Measurements from ENCODE around the gene PUS1.

The PUS1 gene

DNA sequence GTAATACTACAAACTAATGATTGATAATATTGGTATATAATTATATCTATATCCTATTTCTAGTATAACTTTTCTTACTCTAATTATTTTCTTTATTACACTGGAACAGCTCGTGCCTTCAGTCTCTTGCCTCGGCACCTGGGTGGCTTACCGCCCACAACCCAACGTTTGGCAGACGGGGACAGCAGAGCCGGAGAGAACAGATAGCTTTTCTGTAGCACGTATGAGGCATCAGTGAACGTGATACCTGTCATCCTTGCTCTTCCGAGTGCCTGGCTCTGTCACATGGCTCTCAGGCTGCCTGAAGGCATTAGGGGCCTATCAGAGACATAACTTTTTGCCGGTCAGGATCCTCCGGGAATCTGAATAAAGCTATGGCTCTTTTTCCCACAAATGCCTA lies 5.5 kb downstream of the PUS1 start:
- Histone ChIP-seq H3K4me1 (ENCODE audit: control insufficient read depth, low read length) (peaks cover 11% of the 10 kb centered on the region), H3K27ac (ENCODE audit: low read depth, low read length) (no peak overlapping the region), H4K20me1 (ENCODE audit: control insufficient read depth, insufficient read depth, low read depth, low read length) (peaks cover 7% of the 10 kb centered on the region; the same call in 1 of the 2 replicates), H3K9me3 (ENCODE audit: control insufficient read depth, insufficient read depth, low read length) (no peaks in the 10 kb centered on the region), H3F3A (ENCODE audit: control insufficient read depth, insufficient read depth) (no peaks in the 10 kb centered on the region), H3K27me3 (ENCODE audit: control insufficient read depth, low read length) (no peaks in the 10 kb centered on the region), H3K4me2 (ENCODE audit: low read length) (no peak overlapping the region), H3K79me2 (ENCODE audit: control insufficient read depth, low read length) (peaks cover 32% of the 10 kb centered on the region), H3K36me3 (ENCODE audit: control insufficient read depth, low read length) (peaks cover 71% of the 10 kb centered on the region), H3K9me2 (replicated peaks; ENCODE audit: control insufficient read depth, low read length) (no peaks in the 10 kb centered on the region), H3K4me3 (ENCODE audit: low read length) (no peak overlapping the region)
- no peak for TF ChIP-seq CTCF (IDR thresholded peaks at IDR 0.05; ENCODE audit: low read depth, low read length, poor library complexity, severe bottlenecking)
- TF ChIP-seq EZH2phosphoT487 (IDR thresholded peaks at IDR 0.05; ENCODE audit: borderline replicate concordance, low read length): no peak

DNA sequence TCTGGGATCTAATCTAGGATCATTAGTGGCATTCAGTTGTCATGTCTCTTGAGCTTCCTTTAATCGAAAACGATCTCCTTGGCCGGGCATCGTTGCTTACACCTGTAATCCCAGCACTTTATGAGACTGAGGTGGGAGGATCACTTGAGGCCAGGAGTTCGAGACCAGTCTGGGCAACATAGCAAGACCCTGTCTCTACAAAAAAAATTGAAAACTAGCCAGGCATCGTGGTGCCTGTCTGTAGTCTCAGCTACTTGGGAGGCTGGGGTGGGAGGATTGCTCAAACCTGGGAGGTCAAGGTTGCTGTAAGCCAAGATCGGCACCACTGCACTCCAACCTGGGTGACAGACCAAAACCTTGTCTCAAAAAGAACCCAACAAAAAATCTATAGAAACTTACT lies 9.0 kb downstream of the PUS1 start:
- H3K4me3 ChIP-seq (ENCODE audit: low read length): no peak overlapping the region
- no peaks in the 10 kb centered on the region for H3K4me1 ChIP-seq (ENCODE audit: control insufficient read depth, low read length)
- H3K79me2 ChIP-seq (ENCODE audit: control insufficient read depth, low read length): peaks cover 4% of the 10 kb centered on the region; the same call in 1 of the 2 replicates
- H3K9me3 ChIP-seq (ENCODE audit: control insufficient read depth, insufficient read depth, low read length): no peaks in the 10 kb centered on the region
- H3K9me2 ChIP-seq (replicated peaks; ENCODE audit: control insufficient read depth, low read length): no peaks in the 10 kb centered on the region
- H3K27me3 ChIP-seq (ENCODE audit: control insufficient read depth, low read length): no peaks in the 10 kb centered on the region
- H3F3A ChIP-seq (ENCODE audit: control insufficient read depth, insufficient read depth): no peaks in the 10 kb centered on the region
- no peak overlapping the region for H3K4me2 ChIP-seq (ENCODE audit: low read length)
- H4K20me1 ChIP-seq (ENCODE audit: control insufficient read depth, insufficient read depth, low read depth, low read length): no peaks in the 10 kb centered on the region
- H3K27ac ChIP-seq (ENCODE audit: low read depth, low read length): no peak overlapping the region
- H3K36me3 ChIP-seq (ENCODE audit: control insufficient read depth, low read length): peaks cover 71% of the 10 kb centered on the region
- TF ChIP-seq EZH2phosphoT487 (IDR thresholded peaks at IDR 0.05; ENCODE audit: borderline replicate concordance, low read length) (no peak), CTCF (IDR thresholded peaks at IDR 0.05; ENCODE audit: low read depth, low read length, poor library complexity, severe bottlenecking) (no peak)

DNA sequence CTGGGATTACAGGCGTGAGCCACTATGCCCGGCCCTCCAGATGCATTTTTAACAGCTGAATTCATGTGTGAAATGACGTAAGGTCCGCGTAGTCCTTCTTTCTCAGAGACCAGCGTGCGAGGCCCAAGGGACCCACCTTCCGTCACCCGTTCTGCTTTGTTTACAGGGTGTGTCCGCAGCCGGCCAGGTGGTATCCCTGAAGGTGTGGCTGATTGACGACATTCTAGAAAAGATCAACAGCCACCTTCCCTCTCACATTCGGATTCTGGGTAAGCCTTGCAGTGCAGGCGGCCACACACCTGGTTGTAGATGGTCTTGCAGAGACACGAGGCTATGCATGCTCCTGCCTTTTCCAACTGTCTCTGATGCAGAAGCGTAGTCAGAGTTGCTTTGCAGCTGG lies 9.9 kb downstream of the PUS1 start:
- Histone ChIP-seq H3K4me1 (ENCODE audit: control insufficient read depth, low read length) (no peaks in the 10 kb centered on the region), H3F3A (ENCODE audit: control insufficient read depth, insufficient read depth) (no peaks in the 10 kb centered on the region), H3K9me3 (ENCODE audit: control insufficient read depth, insufficient read depth, low read length) (no peaks in the 10 kb centered on the region), H3K27me3 (ENCODE audit: control insufficient read depth, low read length) (no peaks in the 10 kb centered on the region), H3K4me2 (ENCODE audit: low read length) (no peak overlapping the region), H3K4me3 (ENCODE audit: low read length) (no peak overlapping the region), H3K27ac (ENCODE audit: low read depth, low read length) (no peak overlapping the region), H3K9me2 (replicated peaks; ENCODE audit: control insufficient read depth, low read length) (no peaks in the 10 kb centered on the region), H3K79me2 (ENCODE audit: control insufficient read depth, low read length) (no peaks in the 10 kb centered on the region), H3K36me3 (ENCODE audit: control insufficient read depth, low read length) (peaks cover 71% of the 10 kb centered on the region), H4K20me1 (ENCODE audit: control insufficient read depth, insufficient read depth, low read depth, low read length) (no peaks in the 10 kb centered on the region)
- TF ChIP-seq EZH2phosphoT487 (IDR thresholded peaks at IDR 0.05; ENCODE audit: borderline replicate concordance, low read length) (no peak), CTCF (IDR thresholded peaks at IDR 0.05; ENCODE audit: low read depth, low read length, poor library complexity, severe bottlenecking) (no peak)

DNA sequence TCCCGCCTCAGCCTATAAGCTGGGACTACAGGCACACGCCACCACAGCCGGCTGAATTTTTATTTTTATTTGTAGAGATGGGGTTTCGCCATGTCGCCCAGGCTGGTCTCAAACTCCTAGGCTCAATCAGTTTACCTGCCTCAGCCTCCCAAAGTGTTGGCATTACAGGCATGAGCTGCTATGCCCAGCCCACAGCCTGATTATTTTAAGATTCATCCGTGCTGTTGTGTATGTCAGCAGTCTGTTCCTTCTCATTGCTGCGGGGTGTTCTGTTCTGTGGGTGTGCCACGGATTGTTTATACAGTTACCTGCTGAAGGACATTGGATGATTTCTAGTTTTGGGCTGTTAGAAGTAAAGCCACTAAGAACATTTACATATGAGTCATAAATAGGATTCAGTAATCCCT lies 11.1 kb downstream of the PUS1 start:
- Histone ChIP-seq H3K27me3 (ENCODE audit: control insufficient read depth, low read length) (no peaks in the 10 kb centered on the region), H3K4me2 (ENCODE audit: low read length) (no peak overlapping the region), H3K79me2 (ENCODE audit: control insufficient read depth, low read length) (no peaks in the 10 kb centered on the region), H3F3A (ENCODE audit: control insufficient read depth, insufficient read depth) (no peaks in the 10 kb centered on the region), H3K9me3 (ENCODE audit: control insufficient read depth, insufficient read depth, low read length) (no peaks in the 10 kb centered on the region), H4K20me1 (ENCODE audit: control insufficient read depth, insufficient read depth, low read depth, low read length) (no peaks in the 10 kb centered on the region), H3K4me1 (ENCODE audit: control insufficient read depth, low read length) (no peaks in the 10 kb centered on the region), H3K36me3 (ENCODE audit: control insufficient read depth, low read length) (peaks cover 67% of the 10 kb centered on the region), H3K4me3 (ENCODE audit: low read length) (no peak overlapping the region), H3K27ac (ENCODE audit: low read depth, low read length) (no peak overlapping the region), H3K9me2 (replicated peaks; ENCODE audit: control insufficient read depth, low read length) (no peaks in the 10 kb centered on the region)
- TF ChIP-seq EZH2phosphoT487 (IDR thresholded peaks at IDR 0.05; ENCODE audit: borderline replicate concordance, low read length): no peak
- no peak for TF ChIP-seq CTCF (IDR thresholded peaks at IDR 0.05; ENCODE audit: low read depth, low read length, poor library complexity, severe bottlenecking)

Measured in DOHH2 (cell line).